Heart right ventricle (tissue), 16 donors: ENCODE results near the gene ITGA1. TPM values are rescaled to one million over a fixed set of nuclear protein-coding genes. Genes with fewer than 3 reads are reported as not detected.

ENCODE experiments used
- ATAC-seq, 8 donors: fragments of 200-7000 bp; cut with Tn5 transposase; one replicate each; pipeline ENCODE4 v1.9.1; 2020; ENCODE audit warnings: mild to moderate bottlenecking in 8 of 8, moderate library complexity in 8 of 8, moderate number of reproducible peaks in 1 of 8
- DNase-seq, 2 donors: peaks; one replicate each; pipeline ENCODE4 v3.0.0-alpha.2; 2020
- H3K27ac ChIP-seq, 10 donors: fragments of 200-600 bp; sonication (generic) in 2 of 10; one replicate each; pipeline versions ENCODE4 v1.5.0 to v1.8.0; 2020 to 2022; ENCODE audit warnings: mild to moderate bottlenecking in 3 of 10
- H3K27me3 ChIP-seq, 7 donors: fragments of 200-600 bp; one replicate each; pipeline ENCODE4 v1.8.0; 2021 to 2022; ENCODE audit warnings: mild to moderate bottlenecking in 2 of 7
- H3K36me3 ChIP-seq, 9 donors: fragments of 200-600 bp; sonication (generic) in 1 of 9; one replicate each; pipeline versions ENCODE4 v1.5.0 to v1.8.0; 2020 to 2022; ENCODE audit warnings: mild to moderate bottlenecking in 2 of 9
- H3K4me1 ChIP-seq, 9 donors: fragments of 200-600 bp; sonication (generic) in 1 of 9; one replicate each; pipeline versions ENCODE4 v1.5.0 to v1.8.0; 2020 to 2022; ENCODE audit warnings: mild to moderate bottlenecking in 4 of 9
- H3K4me3 ChIP-seq, 10 donors: fragments of 200-600 bp; sonication (generic) in 2 of 10; one replicate each; pipeline versions ENCODE4 v1.5.0 to v1.8.0; 2020 to 2022; ENCODE audit warnings: mild to moderate bottlenecking in 7 of 10, moderate library complexity in 2 of 10
- H3K9me3 ChIP-seq, 11 donors: fragments of 200-600 bp in 10 of 11; sonication (generic) in 2 of 11; one replicate each; pipeline versions ENCODE4 v1.5.0 to v1.8.0; 2013 to 2022; ENCODE audit warnings: mild to moderate bottlenecking in 2 of 11, control low read depth in 1 of 11, moderate library complexity in 1 of 11
- CTCF ChIP-seq, 9 donors: fragments of 200-600 bp; sonication (generic) in 2 of 9; IDR thresholded peaks; one replicate each; pipeline versions ENCODE4 v1.5.0 to v1.8.0; 2021 to 2022; ENCODE audit warnings: antibody characterized with exemption in 9 of 9, mild to moderate bottlenecking in 5 of 9, moderate library complexity in 1 of 9
- WGBS, 2 donors: extraction: QIAGEN DNeasy Blood & Tissue Kit; methylation state at CpG; one replicate each; pipeline ENCODE4 v1.1.7; 2013; ENCODE audit warnings: inconsistent platforms in 1 of 2; 5-methylcytosine and 5-hydroxymethylcytosine counted together
- intact Hi-C, 10 donors: fragments of 100-400 bp; cut with DNase I; formaldehyde crosslinking; loops; one replicate each; pipeline versions ENCODE4 v1.11.1 to v1.14.2; 2022
- polyA plus RNA-seq, 2 donors: library from polyadenylated mRNA; stranded (reverse); fragments of 200-250 nt; gene quantifications; one replicate each; pipeline ENCODE4 v1.2.3, GENCODE V29; 2013
- total RNA-seq, 10 donors: library from RNA; stranded (reverse); fragmentation: NEBNext Ultra II Directional in 3 of 10; extraction: Animal tissue kit (Norgen Biotek cat#: 25700) in 3 of 10; gene quantifications; one replicate each; pipeline versions ENCODE4 v1.2.1 to v1.2.4, GENCODE V29; 2021 to 2023
- donor health status: Arrhythmogenic right ventricular cardiomyopathy.
- donor health status: ischemic (EF 13 %, LVEDD 7.1; RV severe dilation, severe dysfunction).
- donor health status: healthy with polysubstance abuse.
- donor health status: DM: no; HTN: yes; CAD: no.
- donor health status: DM: no; HTN: no; CAD: no.
- donor health status: ischemic (EF 25% LVEDD 6.9; RV normal size, moderate dysfunction).
- donor health status: ischemic (EF 25% LVEDD 5.7; RV mildly dilated, moderate dysfunction).
- donor health status: healthy.
- donor health status: DM: yes; HTN: yes; CAD: no.
- donor health status: Ischemic cardiomyopathy.
- donor health status: ischemic (EF 35%, LVEDD 5.7; RV mildly dilated, moderate dysfunction).
- donor health status: nonischemic (EF 11% LVEDD 7.7; RV severe dilation, severe dysfunction).
- donor health status: DM: yes; HTN: yes; CAD: no.
- donor health status: PGD.
- donor health status: ischemic (EF 29% LVEDD 5.4; RV normal size, mild dysfunction).
- donor health status: nonischemic (EF 23%, LVEDD 6.1; RV moderate dilation, normal function).

The ITGA1 gene
- total and polyA plus RNA-seq, 12 donors, result 7.7 to 48.2 (median 24.3) TPM

GRCh38 chr5:52988335-52989024, 200.8 kb downstream of the ITGA1 start:
- intact Hi-C loops, result loop anchor here in 3 of 10 donors (5.0 to 10.0 kb wide), 3 partner anchors 39 to 46 kb away; no protein-coding TSS in a partner anchor
- ATAC-seq, result peak in 4 of 8 donors; percentile 3 to 27 (median 14)

GRCh38 chr5:52989025-52989780, 201.5 kb downstream of the ITGA1 start, which contains the start of gene ITGA2:
Gene ITGA2 (plus strand): TSS chr5:52989352. CDS start chr5:52989469, 117 bp downstream.
- no peak for TF ChIP-seq CTCF (IDR thresholded peaks at IDR 0.05)
- Histone ChIP-seq H3K36me3 (no peaks in the 10 kb centered on the region), H3K4me1 (peaks cover 0 to 28% (median 15%) of the 10 kb centered on the region in 9 donors), H3K27me3 (peaks cover 0 to 14% (median 0%) of the 10 kb centered on the region in 7 donors), H3K27ac (peak within 1 kb of the TSS in 5 of 10 donors; percentile 43 to 76 (median 51)), H3K9me3 (no peaks in the 10 kb centered on the region), H3K4me3 (peak within 1 kb of the TSS; percentile 41 to 75 (median 63))
- intact Hi-C loops, result loop anchor here in 3 of 10 donors (5.0 to 10.0 kb wide), 3 partner anchors 38 to 46 kb away; no protein-coding TSS in a partner anchor
- ATAC-seq, result peak; percentile 72 to 93 (median 84)
- 0 to 1% methylated on average over 51 to 64 of the region's 64 CpGs for WGBS, 2 donors
- peak; percentile 23 to 32 for DNase-seq

More at GRCh38 chr5:52988335-52989024, 200.8 kb downstream of the ITGA1 start:
- H3K4me1 ChIP-seq, result peaks cover 0 to 33% (median 15%) of the 10 kb centered on the region in 9 donors
- no peaks in the 10 kb centered on the region for H3K9me3 ChIP-seq
- peak overlapping the region in 5 of 10 donors; percentile 43 to 76 (median 46) for H3K27ac ChIP-seq
- H3K27me3 ChIP-seq, result peaks cover 0 to 14% (median 0%) of the 10 kb centered on the region in 7 donors
- no peak for DNase-seq
- 10 to 14% methylated on average over 15 to 16 of the region's 16 CpGs for WGBS, 2 donors
- peak overlapping the region; percentile 41 to 75 (median 63) for H3K4me3 ChIP-seq
- TF ChIP-seq CTCF (IDR thresholded peaks at IDR 0.05), result no peak
- no peaks in the 10 kb centered on the region for H3K36me3 ChIP-seq

GRCh38 chr5:52989781-52990527, 202.2 kb downstream of the ITGA1 start:
- Histone ChIP-seq H3K36me3 (no peaks in the 10 kb centered on the region), H3K4me3 (peak overlapping the region; percentile 41 to 75 (median 63)), H3K9me3 (no peaks in the 10 kb centered on the region), H3K27ac (peak overlapping the region in 4 of 10 donors; percentile 4 to 51 (median 26)), H3K27me3 (peaks cover 0 to 14% (median 0%) of the 10 kb centered on the region in 7 donors), H3K4me1 (peaks cover 0 to 28% (median 15%) of the 10 kb centered on the region in 9 donors)
- WGBS, 2 donors, result 8 to 9% methylated on average over 27 of the region's 27 CpGs
- ATAC-seq, result peak; percentile 45 to 87 (median 78)
- peak in 6 of 9 donors; percentile 18 to 54 (median 40) for TF ChIP-seq CTCF (IDR thresholded peaks at IDR 0.05)
- intact Hi-C loops, result loop anchor here in 3 of 10 donors (5.0 to 10.0 kb wide), 3 partner anchors 37 to 45 kb away; no protein-coding TSS in a partner anchor
- DNase-seq, result peak; percentile 15 to 33
